NCI-H345 treated with DMSO at 0.1 percent for 48 hours (cell line): Measurements from ENCODE around the gene KLHDC4.
A peak's percentile ranks its signal among the peaks of the same experiment; 100 is the strongest.
"Not testable (repeated sequence)": the region's sequence is repeated elsewhere in the genome, so short reads cannot be mapped to it uniquely, and the experiment has no call there.

Experiments
- DNase-seq: peaks from one replicate; lab custom pipeline; 2025; ENCODE audit not compliant: unreplicated experiment; lab: John Stamatoyannopoulos, UW

KLHDC4 gene

GRCh38 chr16:87721622-87722585 is 43.9 kb downstream of the KLHDC4 start:
- DNase-seq, result no peak

- DNase-seq, result no peak
Measured at GRCh38 chr16:87720446-87720845, 45.3 kb downstream of the KLHDC4 start.

- not testable (repeated sequence) for DNase-seq
Measured at GRCh38 chr16:87718831-87719230, 47.0 kb downstream of the KLHDC4 start.

GRCh38 chr16:87715658-87716057 is 50.1 kb downstream of the KLHDC4 start:
- no peak for DNase-seq

- no peak for DNase-seq
Measured at GRCh38 chr16:87715231-87715630, 50.6 kb downstream of the KLHDC4 start.

GRCh38 chr16:87713451-87714229 is 52.1 kb downstream of the KLHDC4 start:
- DNase-seq, result no peak

GRCh38 chr16:87712184-87712762 is 53.5 kb downstream of the KLHDC4 start:
- no peak for DNase-seq

- DNase-seq, result no peak
Measured at GRCh38 chr16:87710887-87711286, 54.9 kb downstream of the KLHDC4 start.

GRCh38 chr16:87709677-87710076 is 56.1 kb downstream of the KLHDC4 start:
- no peak for DNase-seq

GRCh38 chr16:87708881-87709638 is 56.7 kb downstream of the KLHDC4 start:
- DNase-seq, result no peak

- DNase-seq, result no peak
Measured at GRCh38 chr16:87707714-87708580, 57.8 kb downstream of the KLHDC4 start.

GRCh38 chr16:87707097-87707496 is 58.7 kb downstream of the KLHDC4 start:
- no peak for DNase-seq

GRCh38 chr16:87706278-87707000 is 59.3 kb downstream of the KLHDC4 start:
- DNase-seq, result peak; percentile 78

- DNase-seq, result no peak
Measured at GRCh38 chr16:87705771-87706277, 60.0 kb downstream of the KLHDC4 start.

GRCh38 chr16:87704754-87705353 is 60.9 kb downstream of the KLHDC4 start:
- no peak for DNase-seq

- DNase-seq, result no peak
Measured at GRCh38 chr16:87703835-87704375, 61.9 kb downstream of the KLHDC4 start.

- DNase-seq, result no peak
Measured at GRCh38 chr16:87703071-87703470, 62.7 kb downstream of the KLHDC4 start.

GRCh38 chr16:87702325-87702811 is 63.4 kb downstream of the KLHDC4 start:
- DNase-seq, result no peak
